ENCODE results near the gene LRRFIP2.

The LRRFIP2 gene

DNA sequence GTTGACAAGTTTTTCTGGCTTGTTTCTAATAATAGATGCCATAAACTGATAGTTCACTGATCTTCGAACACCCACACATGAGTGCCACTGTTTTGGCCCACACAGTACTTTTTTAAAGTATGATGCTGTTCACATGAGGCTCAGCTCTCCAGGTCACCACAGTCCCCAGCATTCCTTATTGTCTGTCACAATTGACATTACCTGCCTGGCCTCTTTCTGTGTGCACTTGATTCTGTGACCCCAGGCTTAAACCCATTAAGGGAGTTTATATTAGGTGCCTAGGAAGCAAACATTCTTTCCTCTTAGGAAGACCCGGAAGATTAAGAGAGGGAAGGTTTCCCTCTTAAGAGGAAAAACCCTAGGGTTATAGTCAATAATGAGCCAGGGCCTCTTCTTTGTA is 24.2 kb upstream of the LRRFIP2 start:
- no peak overlapping the region for H3K4me2 ChIP-seq (ENCODE audit: low read depth, low read length, poor library complexity, severe bottlenecking)

DNA sequence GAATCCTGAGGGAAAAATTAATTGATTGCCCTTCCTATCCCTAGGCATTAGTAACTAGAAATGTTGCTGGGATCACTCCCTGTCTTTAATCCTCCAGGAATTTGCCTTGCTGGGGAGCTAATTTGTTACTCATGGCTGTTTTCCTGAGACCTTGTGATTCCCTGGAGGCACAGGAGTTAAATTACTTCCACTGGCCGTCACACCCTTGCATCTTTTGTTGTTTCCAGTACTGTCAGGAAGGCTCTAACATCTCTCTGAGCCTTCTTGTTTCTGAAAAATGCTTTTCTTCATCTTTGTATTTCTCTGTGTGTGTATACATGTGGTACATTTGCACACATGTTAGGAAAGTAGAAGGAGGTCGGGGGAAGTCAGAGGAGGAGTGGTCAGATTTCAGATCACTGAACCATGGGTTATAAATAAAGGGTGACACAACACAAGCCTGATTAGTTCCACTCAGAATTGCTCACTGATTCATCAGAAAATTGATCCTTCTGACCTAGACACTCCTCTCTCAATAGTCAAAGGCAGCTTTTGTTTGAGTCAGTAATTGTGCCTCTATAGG is 23.5 kb upstream of the LRRFIP2 start:
- Histone ChIP-seq H3K79me2 (ENCODE audit: insufficient read depth, low read length) (no peaks in the 10 kb centered on the region), H3K36me3 (ENCODE audit: insufficient read depth, low read length) (no peaks in the 10 kb centered on the region), H3K27me3 (ENCODE audit: insufficient read depth, low read length, poor library complexity, severe bottlenecking) (no peaks in the 10 kb centered on the region), H3K9me2 (replicated peaks; ENCODE audit: low read depth, low read length) (no peaks in the 10 kb centered on the region), H3K9ac (ENCODE audit: low read depth, low read length, poor library complexity, severe bottlenecking) (no peak overlapping the region), H3K4me2 (ENCODE audit: low read depth, low read length, poor library complexity, severe bottlenecking) (no peak overlapping the region), H3K9me3 (ENCODE audit: insufficient read depth, low read depth, low read length) (no peaks in the 10 kb centered on the region), H3F3A (ENCODE audit: low read depth) (no peaks in the 10 kb centered on the region), H2AFZ (ENCODE audit: low read length) (no peak overlapping the region), H3K4me3 (ENCODE audit: low read length, poor library complexity, severe bottlenecking) (no peak overlapping the region), H3K4me1 (ENCODE audit: insufficient read depth, low read length, poor library complexity, severe bottlenecking) (no peaks in the 10 kb centered on the region), H4K20me1 (ENCODE audit: insufficient read depth, low read length, poor library complexity, severe bottlenecking) (no peaks in the 10 kb centered on the region)
- no peak for TF ChIP-seq EZH2phosphoT487 (IDR thresholded peaks at IDR 0.05; ENCODE audit: borderline replicate concordance)
- TF ChIP-seq, protein P1, sequence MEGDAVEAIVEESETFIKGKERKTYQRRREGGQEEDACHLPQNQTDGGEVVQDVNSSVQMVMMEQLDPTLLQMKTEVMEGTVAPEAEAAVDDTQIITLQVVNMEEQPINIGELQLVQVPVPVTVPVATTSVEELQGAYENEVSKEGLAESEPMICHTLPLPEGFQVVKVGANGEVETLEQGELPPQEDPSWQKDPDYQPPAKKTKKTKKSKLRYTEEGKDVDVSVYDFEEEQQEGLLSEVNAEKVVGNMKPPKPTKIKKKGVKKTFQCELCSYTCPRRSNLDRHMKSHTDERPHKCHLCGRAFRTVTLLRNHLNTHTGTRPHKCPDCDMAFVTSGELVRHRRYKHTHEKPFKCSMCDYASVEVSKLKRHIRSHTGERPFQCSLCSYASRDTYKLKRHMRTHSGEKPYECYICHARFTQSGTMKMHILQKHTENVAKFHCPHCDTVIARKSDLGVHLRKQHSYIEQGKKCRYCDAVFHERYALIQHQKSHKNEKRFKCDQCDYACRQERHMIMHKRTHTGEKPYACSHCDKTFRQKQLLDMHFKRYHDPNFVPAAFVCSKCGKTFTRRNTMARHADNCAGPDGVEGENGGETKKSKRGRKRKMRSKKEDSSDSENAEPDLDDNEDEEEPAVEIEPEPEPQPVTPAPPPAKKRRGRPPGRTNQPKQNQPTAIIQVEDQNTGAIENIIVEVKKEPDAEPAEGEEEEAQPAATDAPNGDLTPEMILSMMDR (conservative IDR thresholded peaks at IDR 0.05; ENCODE audit: low read length) = no peak

More for the DNA sequence above, 24.2 kb upstream of the LRRFIP2 start:
- no peak overlapping the region for H2AFZ ChIP-seq (ENCODE audit: low read length)
- H3K36me3 ChIP-seq (ENCODE audit: insufficient read depth, low read length) = no peaks in the 10 kb centered on the region
- no peaks in the 10 kb centered on the region for H3K4me1 ChIP-seq (ENCODE audit: insufficient read depth, low read length, poor library complexity, severe bottlenecking)
- H3K4me3 ChIP-seq (ENCODE audit: low read length, poor library complexity, severe bottlenecking) = no peak overlapping the region
- H3K9ac ChIP-seq (ENCODE audit: low read depth, low read length, poor library complexity, severe bottlenecking) = no peak overlapping the region
- H4K20me1 ChIP-seq (ENCODE audit: insufficient read depth, low read length, poor library complexity, severe bottlenecking) = no peaks in the 10 kb centered on the region
- no peaks in the 10 kb centered on the region for H3K9me2 ChIP-seq (replicated peaks; ENCODE audit: low read depth, low read length)
- no peak for TF ChIP-seq EZH2phosphoT487 (IDR thresholded peaks at IDR 0.05; ENCODE audit: borderline replicate concordance)
- no peaks in the 10 kb centered on the region for H3K27me3 ChIP-seq (ENCODE audit: insufficient read depth, low read length, poor library complexity, severe bottlenecking)
- H3F3A ChIP-seq (ENCODE audit: low read depth) = no peaks in the 10 kb centered on the region
- no peaks in the 10 kb centered on the region for H3K79me2 ChIP-seq (ENCODE audit: insufficient read depth, low read length)
- H3K9me3 ChIP-seq (ENCODE audit: insufficient read depth, low read depth, low read length) = no peaks in the 10 kb centered on the region

DNA sequence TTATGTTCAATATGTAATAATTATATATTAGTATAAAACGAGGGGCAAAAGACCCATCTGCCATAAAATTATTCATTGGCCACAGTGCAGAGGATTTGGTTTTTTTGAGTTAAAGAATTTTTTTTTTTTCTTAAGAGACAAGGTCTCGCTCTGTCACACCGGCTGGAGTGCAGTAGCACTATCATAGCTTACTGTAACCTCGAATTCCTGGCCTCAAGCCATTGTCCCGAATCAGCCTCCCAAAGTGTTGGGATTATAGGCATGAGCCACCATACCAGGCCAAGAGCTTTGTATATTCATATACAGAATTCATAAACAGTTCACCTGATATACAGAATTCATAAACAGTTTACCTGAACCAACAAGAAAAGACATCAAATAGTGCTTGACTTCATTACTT is 20.2 kb upstream of the LRRFIP2 start:
- no peak for TF ChIP-seq EZH2phosphoT487 (IDR thresholded peaks at IDR 0.05; ENCODE audit: borderline replicate concordance)
- TF ChIP-seq, protein P1 (conservative IDR thresholded peaks at IDR 0.05; ENCODE audit: low read length) = no peak
- no peaks in the 10 kb centered on the region for H4K20me1 ChIP-seq (ENCODE audit: insufficient read depth, low read length, poor library complexity, severe bottlenecking)

DNA sequence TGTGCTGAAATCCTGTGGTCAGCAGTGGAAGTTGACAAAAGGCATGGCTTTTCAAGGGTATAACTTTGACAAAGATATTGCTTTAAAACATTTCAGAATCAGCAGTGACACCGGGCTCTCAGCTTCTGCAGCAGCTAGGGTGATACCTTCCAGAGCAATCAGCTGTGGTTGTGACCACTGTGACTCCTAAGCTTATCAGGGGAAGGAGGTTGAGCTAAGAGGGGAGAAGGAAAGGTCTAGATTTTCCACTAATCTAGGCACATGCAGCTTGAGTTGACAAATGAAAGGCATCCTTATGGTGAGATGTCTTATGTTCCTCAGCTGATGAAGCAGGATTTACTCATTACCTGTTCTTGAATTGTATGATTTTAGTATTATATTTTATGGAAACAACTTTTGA is 16.3 kb upstream of the LRRFIP2 start:
- Histone ChIP-seq H3K79me2 (ENCODE audit: insufficient read depth, low read length) (no peaks in the 10 kb centered on the region), H3K9me3 (ENCODE audit: insufficient read depth, low read depth, low read length) (no peaks in the 10 kb centered on the region), H3K9ac (ENCODE audit: low read depth, low read length, poor library complexity, severe bottlenecking) (no peak overlapping the region), H3K36me3 (ENCODE audit: insufficient read depth, low read length) (no peaks in the 10 kb centered on the region), H3K4me1 (ENCODE audit: insufficient read depth, low read length, poor library complexity, severe bottlenecking) (no peaks in the 10 kb centered on the region), H3F3A (ENCODE audit: low read depth) (no peaks in the 10 kb centered on the region), H3K4me2 (ENCODE audit: low read depth, low read length, poor library complexity, severe bottlenecking) (no peak overlapping the region), H2AFZ (ENCODE audit: low read length) (no peak overlapping the region), H3K27me3 (ENCODE audit: insufficient read depth, low read length, poor library complexity, severe bottlenecking) (no peaks in the 10 kb centered on the region), H3K4me3 (ENCODE audit: low read length, poor library complexity, severe bottlenecking) (no peak overlapping the region), H3K9me2 (replicated peaks; ENCODE audit: low read depth, low read length) (no peaks in the 10 kb centered on the region), H4K20me1 (ENCODE audit: insufficient read depth, low read length, poor library complexity, severe bottlenecking) (no peaks in the 10 kb centered on the region)
- TF ChIP-seq, protein P1 (conservative IDR thresholded peaks at IDR 0.05; ENCODE audit: low read length) = no peak
- TF ChIP-seq EZH2phosphoT487 (IDR thresholded peaks at IDR 0.05; ENCODE audit: borderline replicate concordance) = no peak

More for the DNA sequence above, 20.2 kb upstream of the LRRFIP2 start:
- H2AFZ ChIP-seq (ENCODE audit: low read length) = no peak overlapping the region
- H3K9me3 ChIP-seq (ENCODE audit: insufficient read depth, low read depth, low read length) = no peaks in the 10 kb centered on the region
- no peaks in the 10 kb centered on the region for H3K27me3 ChIP-seq (ENCODE audit: insufficient read depth, low read length, poor library complexity, severe bottlenecking)
- no peak overlapping the region for H3K4me2 ChIP-seq (ENCODE audit: low read depth, low read length, poor library complexity, severe bottlenecking)
- no peaks in the 10 kb centered on the region for H3K4me1 ChIP-seq (ENCODE audit: insufficient read depth, low read length, poor library complexity, severe bottlenecking)
- H3F3A ChIP-seq (ENCODE audit: low read depth) = no peaks in the 10 kb centered on the region
- H3K9ac ChIP-seq (ENCODE audit: low read depth, low read length, poor library complexity, severe bottlenecking) = no peak overlapping the region
- no peaks in the 10 kb centered on the region for H3K9me2 ChIP-seq (replicated peaks; ENCODE audit: low read depth, low read length)
- H3K36me3 ChIP-seq (ENCODE audit: insufficient read depth, low read length) = no peaks in the 10 kb centered on the region
- no peak overlapping the region for H3K4me3 ChIP-seq (ENCODE audit: low read length, poor library complexity, severe bottlenecking)
- H3K79me2 ChIP-seq (ENCODE audit: insufficient read depth, low read length) = no peaks in the 10 kb centered on the region

All from Loucy (cell line).